ENCODE results near the gene METTL26.

GRCh38 chr16:680625-680945 lies 44.5 kb upstream of the METTL26 start:
- TF ChIP-seq POLR2A (IDR thresholded peaks at IDR 0.05; ENCODE audit: control extremely low read depth in 1 of 2, low read depth in 2 of 2, low read length in 2 of 2) (no peak), CTCF (IDR thresholded peaks at IDR 0.05; ENCODE audit: control extremely low read depth in 1 of 3, insufficient read depth in 1 of 3, low read depth in 1 of 3, low read length in 3 of 3) (no peak), SP1 (IDR thresholded peaks at IDR 0.05; ENCODE audit: low read depth, low read length) (no peak), USF2 (IDR thresholded peaks at IDR 0.05; ENCODE audit: low read length) (no peak), MAFK (IDR thresholded peaks at IDR 0.05; ENCODE audit: low read depth, low read length) (no peak), EGR1 (IDR thresholded peaks at IDR 0.05; ENCODE audit: borderline replicate concordance, low read depth, low read length) (no peak), TCF12 (IDR thresholded peaks at IDR 0.05; ENCODE audit: low read depth, low read length) (no peak), BRCA1 (IDR thresholded peaks at IDR 0.05; ENCODE audit: low read depth, low read length) (no peak), POLR2AphosphoS5 (IDR thresholded peaks at IDR 0.05; ENCODE audit: low read depth, low read length) (no peak), SP2 (IDR thresholded peaks at IDR 0.05; ENCODE audit: low read length) (no peak)

Measured in H1 (cell line).